ENCODE data around the gene FOXO3.

- TF ChIP-seq POLR2A (IDR thresholded peaks at IDR 0.05; ENCODE audit: extremely low read depth, insufficient read length) (no peak), MAX (IDR thresholded peaks at IDR 0.05; ENCODE audit: low read depth, low read length) (no peak), CTCF (IDR thresholded peaks at IDR 0.05; ENCODE audit: low read depth, low read length) (no peak), MYC (IDR thresholded peaks at IDR 0.05; ENCODE audit: low read depth, low read length) (no peak)
These were observed 37.7 kb downstream of the FOXO3 start for GRCh38 chr6:108598305-108598863.

All from NB4 (cell line).